Measurements from ENCODE around the gene ADARB1. TPM values are rescaled to one million over a fixed set of nuclear protein-coding genes. Genes with fewer than 3 reads are reported as not detected.

Gene ADARB1
- total and polyA plus RNA-seq, 2 of the 4 experiments (the other 2 are of a cell fraction) = 39.8 to 47.3 TPM

- Histone ChIP-seq H2AFZ (replicated peaks; ENCODE audit: low read length, poor library complexity) (no peak overlapping the region), H2AK9ac (replicated peaks; ENCODE audit: low read depth, low read length, poor library complexity) (no peak overlapping the region), H3K27me3 (ENCODE audit: control insufficient read depth, insufficient read depth, low read length) (peaks cover 21% of the 10 kb centered on the region), H3K9me3 (ENCODE audit: control insufficient read depth, insufficient read depth, low read length) (no peaks in the 10 kb centered on the region), H2BK15ac (ENCODE audit: low read depth, low read length) (no peak overlapping the region), H4K8ac (ENCODE audit: low read depth in 2 of 2, low read length in 2 of 2) (no peak overlapping the region), H3K9me1 (ENCODE audit: insufficient read depth, low read length) (peaks cover 7% of the 10 kb centered on the region; the same call in 1 of the 2 replicates), H2BK5ac (ENCODE audit: low read depth, low read length, poor library complexity, severe bottlenecking) (no peak overlapping the region), H3K79me1 (ENCODE audit: low read depth in 1 of 2, low read length in 2 of 2) (0 out of 4 replicates have a peak, but pooled peaks cover 0 to 6% of the 10 kb centered on the region in 2 experiments), H3K14ac (replicated peaks; ENCODE audit: low read depth, low read length) (no peak overlapping the region), H4K5ac (ENCODE audit: low read depth, low read length) (no peak overlapping the region), H3K4me1 (ENCODE audit: control insufficient read depth, insufficient read depth, low read length) (peaks cover 2% of the 10 kb centered on the region; the same call in 1 of the 2 replicates), H3K23ac (ENCODE audit: low read depth, low read length) (no peak overlapping the region), H3K56ac (ENCODE audit: extremely low read depth, insufficient read depth, low read length) (no peak overlapping the region), H4K20me1 (ENCODE audit: insufficient read depth, low read length) (peaks cover 11% of the 10 kb centered on the region; the same call in 1 of the 2 replicates), H3K4me3 (ENCODE audit: insufficient read depth, low read depth, low read length) (no peak overlapping the region), H2AK5ac (ENCODE audit: low read depth, low read length) (no peak overlapping the region), H3K18ac (ENCODE audit: low read depth, low read length) (no peak overlapping the region), H3K4ac (ENCODE audit: low read depth, low read length) (no peak overlapping the region), H4K91ac (ENCODE audit: insufficient read depth, low read depth, low read length) (no peak overlapping the region), H3K27ac (ENCODE audit: insufficient read depth, low read length) (no peak overlapping the region), H3K36me3 (ENCODE audit: control insufficient read depth, insufficient read depth, low read length) (peaks cover 12% of the 10 kb centered on the region; the same call in 1 of the 2 replicates), H3K4me2 (ENCODE audit: low read depth, low read length) (no peak overlapping the region), H2BK120ac (ENCODE audit: low read depth, low read length) (no peak overlapping the region), H2BK20ac (ENCODE audit: low read depth, low read length) (no peak overlapping the region), H3K9ac (ENCODE audit: low read depth, low read length) (no peak overlapping the region)
- intact Hi-C loops (cut with micrococcal nuclease) = no loop called here
- no peak for ATAC-seq (ENCODE audit: low read depth)
- 77% methylated on average over 15 of the region's 19 CpGs; no CpG with 5 or more reads in 1 of the 2 experiments for WGBS, 2 experiments (ENCODE audit: extremely low coverage in 2 of 2, insufficient read length in 1 of 2)
- ChIA-PET POLR2A (ENCODE audit: unreplicated experiment) (no interaction called here), CTCF (no interaction called here)
- in situ Hi-C loops (cut with MboI; ENCODE audit: low sequenced_read_pairs) = no loop called here
- BruUV-seq (replicated peaks) = no TSS peak
- DNase-seq = no peak
- TF ChIP-seq CHD1 (IDR thresholded peaks at IDR 0.05; ENCODE audit: low read depth, low read length) (no peak), NFE2L2 (IDR thresholded peaks at IDR 0.05; ENCODE audit: low read depth, low read length) (no peak), BHLHE40 (IDR thresholded peaks at IDR 0.05; ENCODE audit: low read depth, low read length) (no peak), RFX5 (IDR thresholded peaks at IDR 0.05; ENCODE audit: low read depth, low read length) (no peak), RCOR1 (IDR thresholded peaks at IDR 0.05; ENCODE audit: insufficient replicate concordance, low read length) (no peak), RAD21 (IDR thresholded peaks at IDR 0.05; ENCODE audit: low read length) (no peak), MXI1 (IDR thresholded peaks at IDR 0.05; ENCODE audit: borderline replicate concordance, low read depth, low read length) (no peak), USF2 (IDR thresholded peaks at IDR 0.05; ENCODE audit: low read depth, low read length) (no peak), SMC3 (IDR thresholded peaks at IDR 0.05; ENCODE audit: low read depth, low read length) (no peak), MAFK (IDR thresholded peaks at IDR 0.05; ENCODE audit: low read depth, low read length) (no peak), ELK1 (IDR thresholded peaks at IDR 0.05; ENCODE audit: borderline replicate concordance, low read depth, low read length) (no peak), POLR2A (IDR thresholded peaks at IDR 0.05; ENCODE audit: low read depth, low read length) (no peak), FOS (IDR thresholded peaks at IDR 0.05; ENCODE audit: low read depth, low read length) (no peak)
- TF ChIP-seq, protein P1, sequence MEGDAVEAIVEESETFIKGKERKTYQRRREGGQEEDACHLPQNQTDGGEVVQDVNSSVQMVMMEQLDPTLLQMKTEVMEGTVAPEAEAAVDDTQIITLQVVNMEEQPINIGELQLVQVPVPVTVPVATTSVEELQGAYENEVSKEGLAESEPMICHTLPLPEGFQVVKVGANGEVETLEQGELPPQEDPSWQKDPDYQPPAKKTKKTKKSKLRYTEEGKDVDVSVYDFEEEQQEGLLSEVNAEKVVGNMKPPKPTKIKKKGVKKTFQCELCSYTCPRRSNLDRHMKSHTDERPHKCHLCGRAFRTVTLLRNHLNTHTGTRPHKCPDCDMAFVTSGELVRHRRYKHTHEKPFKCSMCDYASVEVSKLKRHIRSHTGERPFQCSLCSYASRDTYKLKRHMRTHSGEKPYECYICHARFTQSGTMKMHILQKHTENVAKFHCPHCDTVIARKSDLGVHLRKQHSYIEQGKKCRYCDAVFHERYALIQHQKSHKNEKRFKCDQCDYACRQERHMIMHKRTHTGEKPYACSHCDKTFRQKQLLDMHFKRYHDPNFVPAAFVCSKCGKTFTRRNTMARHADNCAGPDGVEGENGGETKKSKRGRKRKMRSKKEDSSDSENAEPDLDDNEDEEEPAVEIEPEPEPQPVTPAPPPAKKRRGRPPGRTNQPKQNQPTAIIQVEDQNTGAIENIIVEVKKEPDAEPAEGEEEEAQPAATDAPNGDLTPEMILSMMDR (conservative IDR thresholded peaks at IDR 0.05; ENCODE audit: low read depth, low read length) = no peak
- dilution Hi-C loops (cut with HindIII; ENCODE audit: low sequenced_read_pairs, unreplicated experiment) = no loop called here
These were observed 184.1 kb downstream of the ADARB1 start for GRCh38 chr21:45258466-45258865.

Measured in IMR-90 (cell line).